SK-N-SH (cell line): Measurements from ENCODE around the gene MAP3K6. TPM values are rescaled to one million over a fixed set of nuclear protein-coding genes. Genes with fewer than 3 reads are reported as not detected.

ENCODE experiments used
- CTCF ChIA-PET: fragments of 300-600, 350-600 bp; formaldehyde crosslinking; extraction: SDS; loops from one replicate; lab custom pipeline; 2021; lab: Yijun Ruan, JAX
- POLR2A ChIA-PET: fragments of 350-600 bp; sonication (Branson Sonifier 250); formaldehyde crosslinking; extraction: SDS; loops from one replicate; lab custom pipeline; 2020; ENCODE audit warnings: antibody characterized with exemption, inconsistent platforms; lab: Yijun Ruan, JAX
- DNase-seq: peaks from one replicate; pipeline ENCODE4 v3.0.0; 2012
- H2AFZ ChIP-seq: fragments of 200-600 bp; sonication (generic); 2 replicates; pipeline ENCODE4 v1.8.1; 2016; ENCODE audit warnings: antibody characterized with exemption, mild to moderate bottlenecking, low read depth
- H3F3A ChIP-seq: fragments of 200-600 bp; sonication (generic); replicated peaks from 2 replicates; pipeline ENCODE3; 2016; ENCODE audit warnings: antibody characterized with exemption, mild to moderate bottlenecking; ENCODE audit not compliant: insufficient read depth
- H3K27ac ChIP-seq, 2 experiments: fragments of 200-500 bp in 1 of 2; fragments of 200-600 bp in 1 of 2; sonication (Bioruptor generic) in 1 of 2; sonication (generic), shearing (Covaris generic) in 1 of 2; 2 replicates each; pipeline versions ENCODE4 v1.5.1 to v1.6.1; 2014 to 2016; ENCODE audit warnings: low read depth in 2 of 2, inconsistent platforms in 1 of 2, low read length in 1 of 2, mild to moderate bottlenecking in 1 of 2, mixed read lengths in 1 of 2
- H3K27me3 ChIP-seq: fragments of 200-600 bp; sonication (generic), shearing (Covaris generic); 2 replicates; pipeline ENCODE4 v1.6.1; 2016; ENCODE audit warnings: mixed run types; ENCODE audit not compliant: insufficient read depth
- H3K36me3 ChIP-seq, 2 experiments: fragments of 200-500 bp in 1 of 2; fragments of 200-600 bp in 1 of 2; sonication (Bioruptor generic) in 1 of 2; sonication (generic) in 1 of 2; replicated peaks in 1 of 2; 2 replicates each; pipeline versions ENCODE3 to v1.5.1; 2014 to 2016; ENCODE audit warnings: low read length in 1 of 2, mild to moderate bottlenecking in 1 of 2; ENCODE audit not compliant: insufficient read depth in 2 of 2, control insufficient read depth in 1 of 2
- H3K4me1 ChIP-seq, 2 experiments: fragments of 200-500 bp in 1 of 2; fragments of 200-600 bp in 1 of 2; sonication (Bioruptor generic) in 1 of 2; sonication (generic), shearing (Covaris generic) in 1 of 2; 2 replicates each; pipeline versions ENCODE4 v1.5.1 to v1.6.1; 2014 to 2016; ENCODE audit warnings: low read depth in 1 of 2, low read length in 1 of 2, mixed run types in 1 of 2; ENCODE audit not compliant: insufficient read depth in 2 of 2, control insufficient read depth in 1 of 2
- H3K4me2 ChIP-seq: fragments of 200-600 bp; sonication (generic), shearing (Covaris generic); 2 replicates; pipeline ENCODE4 v1.6.1; 2017; ENCODE audit warnings: mixed run types
- H3K4me3 ChIP-seq, 2 experiments: fragments of 200-500 bp in 1 of 2; fragments of 200-600 bp in 1 of 2; sonication (Bioruptor generic) in 1 of 2; sonication (generic), shearing (Covaris generic) in 1 of 2; 2 replicates each; pipeline versions ENCODE4 v1.5.1 to v1.8.1; 2014 to 2016; ENCODE audit warnings: low read depth in 2 of 2, inconsistent platforms in 1 of 2, low read length in 1 of 2, mild to moderate bottlenecking in 1 of 2, mixed read lengths in 1 of 2, moderate library complexity in 1 of 2
- H3K79me2 ChIP-seq: fragments of 200-600 bp; sonication (generic); 2 replicates; pipeline ENCODE4 v1.8.1; 2017; ENCODE audit warnings: mild to moderate bottlenecking; ENCODE audit not compliant: insufficient read depth
- H3K9ac ChIP-seq: fragments of 200-600 bp; sonication (generic); 2 replicates; pipeline ENCODE4 v1.6.1; 2017; ENCODE audit warnings: mixed run types
- H3K9me2 ChIP-seq: fragments of 200-600 bp; sonication (generic); 2 replicates; pipeline ENCODE4 v1.6.1; 2017; ENCODE audit warnings: mixed run types
- H3K9me3 ChIP-seq: fragments of 200-600 bp; sonication (generic); 2 replicates; pipeline ENCODE4 v1.6.1; 2017; ENCODE audit warnings: mixed run types, mild to moderate bottlenecking, moderate library complexity
- H4K20me1 ChIP-seq: fragments of 200-600 bp; sonication (generic); 2 replicates; pipeline ENCODE4 v1.6.1; 2017; ENCODE audit warnings: mild to moderate bottlenecking, mixed run types; ENCODE audit not compliant: insufficient read depth
- CHD2 ChIP-seq: fragments of 150-350 bp; IDR thresholded peaks from 2 replicates; pipeline ENCODE4 v1.6.1; 2018; ENCODE audit warnings: low read length; ENCODE audit not compliant: partially characterized antibody
- ELF1 ChIP-seq: IDR thresholded peaks from 2 replicates; pipeline ENCODE4 v1.4.0; 2012
- EZH2phosphoT487 ChIP-seq: fragments of 200-600 bp; sonication (generic); IDR thresholded peaks from 2 replicates; pipeline ENCODE4 v1.6.1; 2017; ENCODE audit warnings: low read depth, mixed run types, mild to moderate bottlenecking, antibody characterized with exemption, moderate library complexity, borderline replicate concordance
- FOSL2 ChIP-seq: IDR thresholded peaks from 2 replicates; pipeline ENCODE4 v1.4.0; 2012; ENCODE audit warnings: low read depth, mild to moderate bottlenecking, moderate library complexity, borderline replicate concordance
- GABPA ChIP-seq: IDR thresholded peaks from 2 replicates; pipeline ENCODE4 v1.4.0; 2012; ENCODE audit warnings: low read depth, mild to moderate bottlenecking
- JUND ChIP-seq: IDR thresholded peaks from 2 replicates; pipeline ENCODE4 v1.4.0; 2012
- MAX ChIP-seq: IDR thresholded peaks from 2 replicates; pipeline ENCODE4 v1.4.0; 2012; ENCODE audit warnings: low read depth
- MEF2A ChIP-seq: IDR thresholded peaks from 2 replicates; pipeline ENCODE4 v1.4.0; 2012; ENCODE audit warnings: low read depth, borderline replicate concordance
- POLR2AphosphoS5 ChIP-seq: IDR thresholded peaks from 2 replicates; pipeline ENCODE4 v1.6.1; 2012; ENCODE audit warnings: low read depth, low read length
- SIN3A ChIP-seq: IDR thresholded peaks from 2 replicates; pipeline ENCODE4 v1.6.1; 2012; ENCODE audit warnings: low read depth, mild to moderate bottlenecking, low read length, moderate library complexity, borderline replicate concordance
- SMC3 ChIP-seq: IDR thresholded peaks from 2 replicates; pipeline ENCODE4 v1.6.1; 2012; ENCODE audit warnings: low read depth, low read length, improper control_type of control experiment
- TAF1 ChIP-seq: IDR thresholded peaks from 2 replicates; pipeline ENCODE4 v1.6.1; 2012; ENCODE audit warnings: low read depth, mild to moderate bottlenecking, low read length, moderate library complexity, borderline replicate concordance
- USF1 ChIP-seq: IDR thresholded peaks from 2 replicates; pipeline ENCODE4 v1.4.0; 2012; ENCODE audit warnings: low read depth, borderline replicate concordance
- YY1 ChIP-seq: IDR thresholded peaks from 2 replicates; pipeline ENCODE4 v1.4.0; 2012; ENCODE audit warnings: low read depth, mild to moderate bottlenecking
- WGBS: methylation state at CpG from one replicate; pipeline ENCODE4 v1.1.6; 2017; ENCODE audit warnings: low lambda C conversion rate; 5-methylcytosine and 5-hydroxymethylcytosine counted together
- polyA plus RNA-seq, 3 experiments: library from polyadenylated mRNA; depleted of rRNA; stranded (reverse); fragments of >200 nt; gene quantifications; 2 replicates each; pipeline ENCODE4 v1.2.3, GENCODE V29; 2012
- TF ChIP-seq, protein P1 (sequence below): IDR thresholded peaks from 2 replicates; pipeline ENCODE4; 2012
- TF ChIP-seq, protein P2 (sequence below): fragments of 200-600 bp; sonication (generic); IDR thresholded peaks from 2 replicates; pipeline ENCODE4 v1.6.1; 2017; ENCODE audit warnings: antibody characterized with exemption, mild to moderate bottlenecking, moderate library complexity

The MAP3K6 gene
- polyA plus RNA-seq, 1 of the 3 experiments (the other 2 are of a cell fraction): 17.3 TPM

GRCh38 chr1:27400082-27400962 is 33.6 kb upstream of the MAP3K6 start:
- Histone ChIP-seq H3K4me1 (peaks cover 0 to 9% of the 10 kb centered on the region in 2 experiments; a peak in 1 of 4 replicates), H3K36me3 (peaks cover 4 to 10% of the 10 kb centered on the region in 2 experiments), H4K20me1 (no peaks in the 10 kb centered on the region), H3F3A (peaks cover 6% of the 10 kb centered on the region), H3K9ac (no peak overlapping the region), H3K79me2 (no peaks in the 10 kb centered on the region), H3K9me2 (no peaks in the 10 kb centered on the region), H3K4me3 (no peak overlapping the region), H2AFZ (no peak overlapping the region), H3K9me3 (no peaks in the 10 kb centered on the region), H3K4me2 (no peak overlapping the region), H3K27ac (no peak overlapping the region), H3K27me3 (no peaks in the 10 kb centered on the region)
- POLR2A ChIA-PET: no interaction called here
- CTCF ChIA-PET: interaction anchor here (0.9 to 20.0 kb wide), 8 partner anchors 8 to 356 kb away, joined by 3 to 731 read pairs (median 8); partner anchors contain the start of gene AHDC1
- 87% methylated on average over 13 of the region's 13 CpGs for WGBS
- no peak for TF ChIP-seq MAX
- TF ChIP-seq POLR2AphosphoS5: peak; percentile 18; the same call in 1 of the 2 replicates
- peak; percentile 22 for DNase-seq

GRCh38 chr1:27399251-27400025 is 32.7 kb upstream of the MAP3K6 start:
- no peak for TF ChIP-seq GABPA
- no peak for TF ChIP-seq SIN3A
- TF ChIP-seq USF1: no peak
- no peak for TF ChIP-seq MEF2A
- no peak for TF ChIP-seq SMC3
- TF ChIP-seq TAF1: no peak
- TF ChIP-seq YY1: no peak
- TF ChIP-seq JUND: no peak
- TF ChIP-seq, protein P1, sequence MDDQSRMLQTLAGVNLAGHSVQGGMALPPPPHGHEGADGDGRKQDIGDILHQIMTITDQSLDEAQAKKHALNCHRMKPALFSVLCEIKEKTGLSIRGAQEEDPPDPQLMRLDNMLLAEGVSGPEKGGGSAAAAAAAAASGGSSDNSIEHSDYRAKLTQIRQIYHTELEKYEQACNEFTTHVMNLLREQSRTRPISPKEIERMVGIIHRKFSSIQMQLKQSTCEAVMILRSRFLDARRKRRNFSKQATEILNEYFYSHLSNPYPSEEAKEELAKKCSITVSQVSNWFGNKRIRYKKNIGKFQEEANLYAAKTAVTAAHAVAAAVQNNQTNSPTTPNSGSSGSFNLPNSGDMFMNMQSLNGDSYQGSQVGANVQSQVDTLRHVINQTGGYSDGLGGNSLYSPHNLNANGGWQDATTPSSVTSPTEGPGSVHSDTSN: no peak
- no peak for TF ChIP-seq POLR2AphosphoS5
- TF ChIP-seq, protein P2, sequence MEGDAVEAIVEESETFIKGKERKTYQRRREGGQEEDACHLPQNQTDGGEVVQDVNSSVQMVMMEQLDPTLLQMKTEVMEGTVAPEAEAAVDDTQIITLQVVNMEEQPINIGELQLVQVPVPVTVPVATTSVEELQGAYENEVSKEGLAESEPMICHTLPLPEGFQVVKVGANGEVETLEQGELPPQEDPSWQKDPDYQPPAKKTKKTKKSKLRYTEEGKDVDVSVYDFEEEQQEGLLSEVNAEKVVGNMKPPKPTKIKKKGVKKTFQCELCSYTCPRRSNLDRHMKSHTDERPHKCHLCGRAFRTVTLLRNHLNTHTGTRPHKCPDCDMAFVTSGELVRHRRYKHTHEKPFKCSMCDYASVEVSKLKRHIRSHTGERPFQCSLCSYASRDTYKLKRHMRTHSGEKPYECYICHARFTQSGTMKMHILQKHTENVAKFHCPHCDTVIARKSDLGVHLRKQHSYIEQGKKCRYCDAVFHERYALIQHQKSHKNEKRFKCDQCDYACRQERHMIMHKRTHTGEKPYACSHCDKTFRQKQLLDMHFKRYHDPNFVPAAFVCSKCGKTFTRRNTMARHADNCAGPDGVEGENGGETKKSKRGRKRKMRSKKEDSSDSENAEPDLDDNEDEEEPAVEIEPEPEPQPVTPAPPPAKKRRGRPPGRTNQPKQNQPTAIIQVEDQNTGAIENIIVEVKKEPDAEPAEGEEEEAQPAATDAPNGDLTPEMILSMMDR: no peak
- TF ChIP-seq FOSL2: no peak
- TF ChIP-seq ELF1: no peak
- no peak for TF ChIP-seq MAX
- TF ChIP-seq EZH2phosphoT487: no peak
- TF ChIP-seq CHD2: no peak
- Histone ChIP-seq H3K9me3 (no peaks in the 10 kb centered on the region), H3K27me3 (no peaks in the 10 kb centered on the region), H3K4me2 (no peak overlapping the region), H3F3A (peaks cover 15% of the 10 kb centered on the region), H3K36me3 (peaks cover 3 to 4% of the 10 kb centered on the region in 2 experiments), H4K20me1 (no peaks in the 10 kb centered on the region), H3K79me2 (no peaks in the 10 kb centered on the region), H3K27ac (no peak overlapping the region), H2AFZ (no peak overlapping the region), H3K9me2 (no peaks in the 10 kb centered on the region), H3K4me3 (no peak overlapping the region), H3K9ac (no peak overlapping the region), H3K4me1 (peaks cover 0 to 11% of the 10 kb centered on the region in 2 experiments; a peak in 1 of 4 replicates)
- DNase-seq: peak; percentile 22
- WGBS: 93% methylated on average over 15 of the region's 19 CpGs
- POLR2A ChIA-PET: no interaction called here
- CTCF ChIA-PET: interaction anchor here (0.7 to 20.0 kb wide), 6 partner anchors 14 to 355 kb away, joined by 3 to 731 read pairs (median 6); partner anchors contain the start of gene AHDC1
